GM18505 (cell line): ENCODE data around the gene DNAH14.

ENCODE experiments used
- ATAC-seq: cut with Tn5 transposase; IDR thresholded peaks from one replicate; pipeline ENCODE4 v1.9.1; 2021; ENCODE audit not compliant: unreplicated experiment
- POLR2A ChIP-seq: IDR thresholded peaks from 4 replicates; pipeline ENCODE4 v1.6.1; 2011; ENCODE audit warnings: borderline replicate concordance; ENCODE audit not compliant: insufficient read depth, insufficient read length; ENCODE audit errors: extremely low read depth

Gene DNAH14

DNA sequence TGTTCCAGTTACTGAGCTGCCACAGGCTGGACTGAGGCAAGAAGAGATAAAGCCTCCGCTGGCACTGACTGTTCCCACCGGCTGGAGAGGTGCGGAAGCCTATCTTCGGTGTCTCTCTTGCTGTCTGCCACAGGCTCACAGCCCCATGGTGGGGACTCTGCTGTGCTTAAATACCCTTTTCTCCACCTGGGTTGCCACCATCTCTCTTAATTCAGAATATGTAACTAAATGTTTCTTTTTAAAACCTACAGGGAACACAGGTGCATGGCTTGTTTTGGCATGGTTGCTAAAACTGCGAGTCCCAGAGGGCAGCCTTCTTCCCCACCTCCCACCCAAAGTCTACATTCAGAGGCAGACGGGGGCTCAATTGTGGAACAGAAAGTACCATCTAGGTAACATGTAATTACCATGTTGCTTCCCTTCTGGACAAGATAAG, 506.5 kb downstream of the DNAH14 start:
- ATAC-seq, result peak; percentile 63
- peak; percentile 43 for TF ChIP-seq POLR2A

DNA sequence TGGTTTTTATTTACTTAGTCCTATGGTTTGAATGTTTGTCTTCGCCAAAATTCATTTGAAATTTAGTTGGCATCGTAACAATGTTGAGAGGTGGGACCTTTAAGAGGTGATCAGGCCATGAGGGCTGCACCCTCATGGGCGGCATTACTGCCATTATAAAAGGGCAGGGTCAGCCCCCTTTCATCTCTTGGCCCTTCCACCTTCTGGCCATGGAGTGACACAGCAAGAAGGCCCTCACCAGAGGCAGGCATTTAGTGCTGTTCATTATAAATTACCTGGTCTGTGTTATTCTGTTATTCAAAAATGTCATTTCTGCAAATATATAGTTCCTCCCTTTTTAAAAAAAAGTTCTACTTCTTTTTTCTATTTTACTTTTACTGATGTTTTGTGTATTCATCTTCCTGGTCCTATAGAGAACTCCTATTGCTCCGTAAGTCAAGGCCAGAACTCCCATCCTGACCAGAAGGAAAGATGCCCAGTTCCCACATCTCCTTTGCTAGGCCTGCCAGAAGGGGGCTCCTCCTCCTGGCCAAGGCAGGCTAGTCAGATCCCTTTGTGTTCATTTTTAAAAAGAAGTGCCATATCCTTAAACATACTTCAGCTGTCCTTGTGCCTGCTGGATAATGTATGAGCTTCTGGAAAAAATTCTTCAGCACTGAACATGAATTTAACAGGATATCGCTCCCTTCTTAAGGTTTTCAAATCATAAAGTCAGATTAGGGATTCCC, 508.4 kb downstream of the DNAH14 start:
- no peak for ATAC-seq
- no peak for TF ChIP-seq POLR2A

DNA sequence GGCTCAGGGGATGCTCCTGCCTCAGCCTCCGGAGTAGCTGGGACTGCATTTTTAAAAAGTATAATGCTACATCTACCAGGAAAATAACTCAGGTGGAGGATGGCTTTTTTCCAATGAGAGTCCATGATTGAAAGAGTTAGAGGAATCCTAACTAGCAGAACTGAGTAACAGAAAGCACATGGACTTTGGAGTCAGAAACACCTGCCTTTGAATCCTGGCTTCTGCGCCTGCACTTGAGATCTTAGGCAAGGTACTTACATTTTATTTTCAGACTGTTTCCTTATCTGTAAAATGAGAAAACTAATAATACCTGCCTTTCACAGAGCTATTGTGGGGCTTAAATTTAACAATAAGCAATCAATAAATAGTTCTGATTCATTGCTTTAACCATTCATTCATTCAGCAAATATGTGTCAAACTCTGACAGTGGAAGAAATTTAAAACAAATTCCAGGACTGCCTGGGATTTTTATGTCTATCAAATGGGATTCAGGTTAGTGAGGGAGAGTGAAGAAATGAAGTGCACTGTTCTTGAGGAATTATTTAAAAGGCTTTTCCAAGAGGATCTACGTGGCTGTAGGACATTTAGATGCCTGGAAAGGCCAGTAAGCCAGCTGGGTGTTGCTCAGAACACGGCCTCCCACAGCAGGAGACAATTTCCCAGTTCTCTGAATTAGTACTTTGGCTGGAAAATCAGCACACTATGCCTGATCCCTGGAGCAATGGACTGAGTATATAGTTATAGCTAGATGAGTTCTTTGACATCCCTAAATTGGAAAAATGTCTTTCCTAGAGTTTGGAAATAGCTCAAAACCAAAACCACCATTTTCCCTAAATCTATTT, 511.1 kb downstream of the DNAH14 start:
- no peak for ATAC-seq
- TF ChIP-seq POLR2A, result no peak

DNA sequence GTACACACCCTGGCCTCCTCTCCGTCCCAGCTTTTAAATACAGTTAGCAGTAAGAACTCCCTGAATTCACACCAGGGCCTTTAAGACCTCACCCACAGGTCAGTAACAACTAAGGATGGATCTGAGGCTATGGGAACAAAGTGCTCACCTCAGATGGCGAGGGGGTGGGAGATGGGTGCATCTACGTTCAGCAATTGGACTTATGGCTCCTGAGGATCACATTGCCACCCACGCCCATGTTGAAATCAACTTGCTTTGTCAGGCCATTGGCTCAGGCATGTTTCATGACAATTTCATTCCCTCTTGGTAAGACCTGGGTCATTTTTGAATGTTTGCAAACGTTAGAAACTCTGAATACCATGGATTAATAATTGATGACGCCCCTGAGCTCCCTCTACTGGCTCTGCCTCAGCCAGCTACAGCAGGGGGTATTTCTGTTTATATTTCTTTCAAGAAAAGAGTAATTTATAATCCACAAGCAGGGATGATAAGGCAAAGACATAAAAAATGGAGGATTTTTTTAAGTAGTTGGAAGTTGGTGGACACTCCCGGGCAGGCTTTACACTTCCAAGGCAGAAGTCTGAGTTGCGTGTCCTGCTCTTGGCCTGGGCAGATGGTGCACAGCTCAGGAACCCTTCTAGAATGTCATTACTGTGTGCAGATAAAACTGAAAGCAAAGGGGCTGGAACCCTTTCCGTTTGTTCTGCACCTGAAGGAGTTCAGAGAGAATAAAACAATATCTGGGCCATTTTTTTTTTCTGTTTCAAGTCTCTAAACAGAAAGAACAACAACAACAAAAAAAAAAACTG, 512.0 kb downstream of the DNAH14 start:
- no peak for TF ChIP-seq POLR2A
- no peak for ATAC-seq

DNA sequence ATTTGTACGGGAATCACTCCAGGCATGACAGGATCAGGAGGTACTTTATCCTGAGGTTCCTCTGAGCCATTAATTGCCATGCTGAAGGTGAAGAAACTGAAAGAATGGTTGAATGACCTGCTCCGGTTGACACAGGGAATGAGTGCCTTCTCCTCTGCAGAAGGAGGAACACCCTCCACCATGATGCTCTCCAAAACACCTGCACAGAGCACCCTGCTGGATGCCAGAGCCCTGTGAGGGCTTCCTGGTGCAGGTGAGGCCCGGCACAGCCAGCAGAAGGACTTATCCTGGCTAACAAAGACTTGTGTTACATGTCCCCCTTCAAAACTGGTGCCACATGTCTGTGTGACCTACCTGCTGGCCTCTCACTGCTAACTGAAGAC, 512.6 kb downstream of the DNAH14 start:
- ATAC-seq, result no peak
- no peak for TF ChIP-seq POLR2A

DNA sequence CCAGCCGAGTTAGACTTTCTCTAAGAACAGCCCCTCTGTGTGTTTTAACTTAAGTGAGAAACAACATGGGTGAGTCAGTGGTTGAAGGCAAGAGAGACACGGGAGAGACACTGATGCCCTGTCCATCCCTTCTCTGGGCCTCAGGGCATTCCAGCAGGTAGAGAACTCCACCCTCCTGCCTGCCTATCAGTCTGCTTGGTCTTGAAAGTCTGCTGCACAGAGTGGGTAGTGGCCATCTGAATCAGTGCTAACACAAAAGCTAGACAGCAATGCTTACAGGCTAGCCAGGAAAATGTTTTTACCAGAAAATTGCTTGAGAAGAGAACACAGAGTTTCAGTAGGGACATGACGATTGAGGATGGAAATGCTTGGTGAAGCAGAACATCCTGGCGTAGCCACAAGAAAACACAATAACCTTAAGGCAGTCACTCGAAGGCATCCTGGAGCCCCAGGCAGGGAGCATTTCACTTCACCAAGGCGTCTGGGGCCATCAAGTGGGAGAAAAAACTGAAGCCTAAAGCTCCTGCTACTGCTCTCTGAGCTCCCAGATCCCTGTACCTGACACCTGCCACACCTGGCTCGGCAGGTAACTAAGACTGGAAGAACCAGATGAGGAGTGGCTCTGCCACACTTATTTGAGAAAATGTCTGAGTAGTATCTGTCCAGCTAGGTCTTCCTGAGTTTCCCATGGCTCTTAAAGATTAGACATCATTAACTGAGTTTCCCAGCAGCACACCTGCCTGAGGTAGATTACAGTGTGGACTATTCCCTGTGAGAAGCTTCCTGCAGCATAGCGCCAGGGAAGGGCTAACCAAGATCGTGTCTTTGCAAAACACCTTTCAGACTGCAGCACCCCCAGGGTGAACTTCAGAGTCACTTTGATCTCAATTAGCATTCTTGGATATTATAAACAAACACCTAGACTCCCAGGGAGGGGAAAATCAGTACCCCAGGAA, 516.4 kb downstream of the DNAH14 start:
- TF ChIP-seq POLR2A, result no peak

DNA sequence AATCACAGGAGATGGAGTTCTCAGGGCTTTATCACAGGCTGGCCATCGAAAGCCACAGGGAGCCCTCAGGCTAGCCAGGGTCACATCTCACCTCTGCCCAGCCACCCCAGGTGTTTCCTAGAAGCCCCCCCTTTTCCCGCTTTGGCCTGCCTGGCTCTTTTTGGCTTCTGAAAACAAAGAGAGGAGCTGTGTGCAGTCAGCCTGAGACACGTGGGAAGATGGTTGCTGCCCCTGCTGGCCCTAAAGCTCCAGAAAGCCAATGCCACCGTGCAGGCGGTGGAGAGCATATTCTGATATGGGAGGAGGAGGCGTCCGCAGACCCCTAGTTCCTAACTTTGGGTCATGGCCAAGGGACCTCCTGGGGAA, 517.1 kb downstream of the DNAH14 start:
- TF ChIP-seq POLR2A, result no peak
- ATAC-seq, result no peak

More for the DNA sequence above, 516.4 kb downstream of the DNAH14 start:
- no peak for ATAC-seq

DNA sequence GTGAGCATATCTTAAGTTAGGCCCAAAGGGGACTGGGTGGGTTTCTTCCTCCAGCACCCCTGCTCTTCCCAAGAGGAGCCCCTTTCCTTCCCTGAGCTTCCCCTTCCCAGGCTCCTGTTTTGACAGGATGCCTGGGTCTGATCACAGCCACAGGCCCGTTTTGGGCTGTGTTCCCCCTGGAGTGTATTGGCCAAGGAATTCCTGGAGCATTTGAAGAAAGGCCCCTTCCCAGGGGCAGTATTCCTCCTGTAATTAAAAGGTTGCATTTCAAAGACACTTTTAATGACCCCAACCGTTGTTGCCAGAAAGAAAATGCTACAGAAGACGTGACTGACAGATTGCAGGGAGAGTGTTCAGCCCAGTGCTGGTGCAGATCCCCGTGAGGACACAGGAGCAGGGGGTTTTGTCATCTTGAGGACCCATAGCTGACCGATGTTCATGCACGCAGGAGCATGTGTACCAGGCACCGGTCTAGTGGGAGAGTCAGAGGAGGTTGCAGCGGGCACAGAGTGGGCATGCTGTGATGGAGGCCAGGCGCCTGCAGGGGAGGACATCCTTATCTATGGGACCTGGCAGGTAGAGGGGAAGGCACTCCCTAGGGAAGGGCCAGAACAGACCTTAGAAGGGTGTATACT, 517.6 kb downstream of the DNAH14 start:
- no peak for ATAC-seq
- no peak for TF ChIP-seq POLR2A

DNA sequence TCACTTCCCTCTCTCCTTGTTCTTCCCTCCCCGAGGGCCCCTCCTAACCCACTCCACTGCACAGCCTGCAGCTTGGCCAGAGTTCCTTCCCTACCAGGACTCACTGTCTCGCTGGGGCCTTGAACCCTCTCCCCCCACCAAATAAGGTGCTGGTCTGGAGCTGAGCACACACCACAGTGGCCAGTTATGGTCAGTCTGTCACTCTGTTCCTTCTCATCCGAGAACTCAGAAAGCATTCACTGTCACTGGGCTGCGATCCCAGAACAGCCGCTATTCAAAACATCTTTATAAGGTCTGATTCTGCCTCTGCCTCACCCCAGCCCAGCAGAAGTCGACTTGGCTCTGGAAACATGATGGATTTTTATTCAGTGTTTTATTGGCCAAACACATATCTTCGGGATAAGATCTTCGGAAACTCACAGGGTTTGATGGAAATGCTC, 518.2 kb downstream of the DNAH14 start:
- no peak for TF ChIP-seq POLR2A
- ATAC-seq, result no peak

DNA sequence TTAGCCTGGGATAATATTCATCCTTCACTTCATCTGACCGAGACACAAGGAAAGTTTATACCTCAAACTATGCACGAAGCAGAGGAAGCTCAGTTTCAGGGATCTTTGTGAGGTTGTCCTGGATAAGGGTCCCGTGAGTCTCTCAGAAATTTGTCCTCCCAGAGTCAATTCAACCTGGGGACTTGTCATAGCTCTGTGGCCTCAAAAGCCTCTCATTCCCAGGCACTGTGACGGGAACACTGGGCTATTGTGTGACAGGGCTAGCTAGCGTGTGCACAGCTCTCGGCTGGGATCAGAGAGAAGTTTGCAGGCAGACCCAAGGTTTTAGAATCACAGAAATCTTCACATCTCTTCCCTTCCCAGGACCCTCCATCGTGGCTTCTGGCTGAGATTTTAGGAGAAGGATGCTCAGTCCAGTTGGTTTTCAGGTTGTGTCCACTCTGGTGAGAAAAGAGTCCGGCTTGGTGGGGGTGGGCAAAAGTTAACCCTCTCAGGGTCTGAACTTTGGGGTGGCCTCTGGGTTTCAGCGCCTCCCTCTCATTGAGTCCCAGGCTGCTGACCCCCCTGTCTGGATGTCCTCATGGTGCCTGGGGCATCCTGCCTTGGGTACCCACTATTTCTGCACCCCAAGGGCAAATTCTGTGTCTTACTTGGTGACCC, 518.8 kb downstream of the DNAH14 start:
- ATAC-seq, result no peak

More for the DNA sequence above, 518.8 kb downstream of the DNAH14 start:
- TF ChIP-seq POLR2A, result no peak
